ENCODE measurements around the gene CCDC12. TPM values are rescaled to one million over a fixed set of nuclear protein-coding genes. Genes with fewer than 3 reads are reported as not detected.

The CCDC12 gene
- total RNA-seq, 1 donor from 2014 or later: 41.4 TPM

DNA sequence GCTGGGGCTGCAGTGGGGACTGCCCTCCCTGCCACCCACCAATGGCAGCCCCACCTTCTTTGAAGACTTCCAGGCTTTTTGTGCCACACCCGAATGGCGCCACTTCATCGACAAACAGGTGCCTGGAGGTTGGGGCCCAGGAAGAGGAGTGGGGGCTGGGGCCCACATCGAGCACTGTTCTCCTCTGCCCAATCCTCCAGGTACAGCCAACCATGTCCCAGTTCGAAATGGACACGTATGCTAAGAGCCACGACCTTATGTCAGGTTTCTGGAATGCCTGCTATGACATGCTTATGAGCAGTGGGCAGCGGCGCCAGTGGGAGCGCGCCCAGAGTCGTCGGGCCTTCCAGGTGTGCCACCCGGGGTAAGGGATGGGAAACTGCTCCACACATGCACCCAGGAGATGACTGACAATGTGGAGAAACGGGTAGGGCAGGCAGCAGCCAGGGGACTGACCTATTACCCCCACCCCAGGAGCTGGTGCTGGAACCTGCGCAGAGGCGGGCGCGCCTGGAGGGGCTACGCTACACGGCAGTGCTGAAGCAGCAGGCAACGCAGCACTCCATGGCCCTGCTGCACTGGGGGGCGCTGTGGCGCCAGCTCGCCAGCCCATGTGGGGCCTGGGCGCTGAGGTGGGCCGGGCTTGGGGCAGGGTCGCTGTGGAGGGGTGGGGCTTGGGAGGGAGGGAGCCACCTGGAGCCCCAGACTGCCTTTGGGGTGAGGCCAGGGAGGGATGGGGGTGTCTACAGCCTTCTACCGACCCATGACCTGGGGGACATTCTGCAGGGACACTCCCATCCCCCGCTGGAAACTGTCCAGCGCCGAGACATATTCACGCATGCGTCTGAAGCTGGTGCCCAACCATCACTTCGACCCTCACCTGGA, 25.9 kb upstream of the CCDC12 start:
- Mint-ChIP-seq H3K27me3 (ENCODE audit: unreplicated experiment) (peaks cover 3% of the 10 kb centered on the region), H3K36me3 (ENCODE audit: unreplicated experiment) (no peaks in the 10 kb centered on the region), H3K9me3 (ENCODE audit: unreplicated experiment) (peaks cover 2% of the 10 kb centered on the region), H3K27ac (ENCODE audit: unreplicated experiment) (no peak overlapping the region), H3K4me1 (ENCODE audit: low read depth, unreplicated experiment) (peaks cover 6% of the 10 kb centered on the region), H3K4me3 (ENCODE audit: unreplicated experiment) (no peak overlapping the region)
- TF ChIP-seq, protein P1, sequence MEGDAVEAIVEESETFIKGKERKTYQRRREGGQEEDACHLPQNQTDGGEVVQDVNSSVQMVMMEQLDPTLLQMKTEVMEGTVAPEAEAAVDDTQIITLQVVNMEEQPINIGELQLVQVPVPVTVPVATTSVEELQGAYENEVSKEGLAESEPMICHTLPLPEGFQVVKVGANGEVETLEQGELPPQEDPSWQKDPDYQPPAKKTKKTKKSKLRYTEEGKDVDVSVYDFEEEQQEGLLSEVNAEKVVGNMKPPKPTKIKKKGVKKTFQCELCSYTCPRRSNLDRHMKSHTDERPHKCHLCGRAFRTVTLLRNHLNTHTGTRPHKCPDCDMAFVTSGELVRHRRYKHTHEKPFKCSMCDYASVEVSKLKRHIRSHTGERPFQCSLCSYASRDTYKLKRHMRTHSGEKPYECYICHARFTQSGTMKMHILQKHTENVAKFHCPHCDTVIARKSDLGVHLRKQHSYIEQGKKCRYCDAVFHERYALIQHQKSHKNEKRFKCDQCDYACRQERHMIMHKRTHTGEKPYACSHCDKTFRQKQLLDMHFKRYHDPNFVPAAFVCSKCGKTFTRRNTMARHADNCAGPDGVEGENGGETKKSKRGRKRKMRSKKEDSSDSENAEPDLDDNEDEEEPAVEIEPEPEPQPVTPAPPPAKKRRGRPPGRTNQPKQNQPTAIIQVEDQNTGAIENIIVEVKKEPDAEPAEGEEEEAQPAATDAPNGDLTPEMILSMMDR (IDR thresholded peaks at IDR 0.05; ENCODE audit: partially characterized antibody, unreplicated experiment): no peak
- DNase-seq: no peak

DNA sequence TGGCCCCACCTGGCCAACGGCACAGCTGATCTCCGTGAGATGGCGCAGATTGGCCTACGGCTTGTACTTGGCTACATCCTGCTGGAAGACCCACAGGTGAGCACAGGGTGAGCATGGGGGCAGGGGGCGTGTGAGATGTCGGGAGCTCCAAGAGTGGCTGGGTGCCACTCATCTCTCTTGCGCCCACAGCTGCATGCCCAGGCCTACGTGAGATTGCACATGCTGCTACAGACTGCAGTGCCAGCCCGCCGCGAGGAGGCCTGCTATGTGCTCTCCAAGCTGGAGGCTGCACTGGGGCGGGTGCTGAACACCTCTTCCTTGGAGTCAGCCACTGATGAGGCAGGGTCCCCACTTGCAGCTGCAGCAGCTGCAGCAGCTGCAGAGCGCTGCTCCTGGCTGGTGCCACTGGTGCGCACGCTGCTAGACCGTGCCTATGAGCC, 25.2 kb upstream of the CCDC12 start:
- peaks cover 2% of the 10 kb centered on the region for H3K9me3 Mint-ChIP-seq (ENCODE audit: unreplicated experiment)
- H3K36me3 Mint-ChIP-seq (ENCODE audit: unreplicated experiment): no peaks in the 10 kb centered on the region
- H3K4me1 Mint-ChIP-seq (ENCODE audit: low read depth, unreplicated experiment): peaks cover 6% of the 10 kb centered on the region
- H3K27ac Mint-ChIP-seq (ENCODE audit: unreplicated experiment): no peak overlapping the region
- H3K27me3 Mint-ChIP-seq (ENCODE audit: unreplicated experiment): peaks cover 5% of the 10 kb centered on the region
- TF ChIP-seq, protein P1 (IDR thresholded peaks at IDR 0.05; ENCODE audit: partially characterized antibody, unreplicated experiment): no peak
- peak; percentile 7 for DNase-seq
- H3K4me3 Mint-ChIP-seq (ENCODE audit: unreplicated experiment): no peak overlapping the region

DNA sequence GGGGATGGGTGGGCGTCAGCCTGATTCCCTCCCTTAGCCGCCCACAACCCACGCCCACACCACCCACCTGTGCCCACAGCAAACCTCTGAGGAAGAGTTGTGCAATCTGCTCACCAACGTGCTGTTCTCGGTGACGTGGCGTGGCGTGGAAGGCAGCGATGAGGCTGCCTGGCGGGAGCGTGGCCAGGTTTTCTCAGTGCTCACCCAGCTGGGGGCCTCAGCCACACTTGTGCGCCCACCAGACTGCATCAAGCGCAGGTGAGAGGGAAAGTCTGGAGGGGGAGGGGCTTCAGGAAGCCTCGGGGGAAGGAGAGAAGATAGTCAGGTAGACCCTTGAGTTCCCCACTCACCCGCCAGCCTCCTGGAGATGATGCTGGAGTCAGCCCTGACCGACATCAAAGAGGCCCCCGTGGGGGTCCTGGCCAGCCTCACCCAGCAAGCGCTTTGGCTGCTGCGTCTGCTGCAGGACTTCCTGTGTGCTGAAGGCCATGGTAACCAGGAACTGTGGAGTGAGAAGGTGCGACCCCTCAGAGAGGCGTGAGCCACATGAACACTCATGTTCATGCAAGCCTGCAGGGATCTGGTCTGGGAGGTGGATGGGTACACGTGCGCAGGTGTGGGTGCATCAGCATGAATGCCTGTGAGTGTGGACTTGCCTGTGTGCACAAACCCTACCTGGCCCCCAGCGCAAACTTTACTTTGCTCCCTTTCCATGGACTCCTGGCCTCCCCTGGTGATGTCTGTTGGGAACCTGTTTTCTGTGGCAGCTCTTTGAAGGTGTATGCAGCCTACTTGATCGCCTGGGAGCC, 24.6 kb upstream of the CCDC12 start:
- Mint-ChIP-seq H3K4me3 (ENCODE audit: unreplicated experiment) (no peak overlapping the region), H3K4me1 (ENCODE audit: low read depth, unreplicated experiment) (peaks cover 6% of the 10 kb centered on the region), H3K9me3 (ENCODE audit: unreplicated experiment) (peaks cover 2% of the 10 kb centered on the region), H3K27ac (ENCODE audit: unreplicated experiment) (no peak overlapping the region), H3K36me3 (ENCODE audit: unreplicated experiment) (no peaks in the 10 kb centered on the region), H3K27me3 (ENCODE audit: unreplicated experiment) (peaks cover 5% of the 10 kb centered on the region)
- peak; percentile 10 for DNase-seq
- TF ChIP-seq, protein P1 (IDR thresholded peaks at IDR 0.05; ENCODE audit: partially characterized antibody, unreplicated experiment): no peak

DNA sequence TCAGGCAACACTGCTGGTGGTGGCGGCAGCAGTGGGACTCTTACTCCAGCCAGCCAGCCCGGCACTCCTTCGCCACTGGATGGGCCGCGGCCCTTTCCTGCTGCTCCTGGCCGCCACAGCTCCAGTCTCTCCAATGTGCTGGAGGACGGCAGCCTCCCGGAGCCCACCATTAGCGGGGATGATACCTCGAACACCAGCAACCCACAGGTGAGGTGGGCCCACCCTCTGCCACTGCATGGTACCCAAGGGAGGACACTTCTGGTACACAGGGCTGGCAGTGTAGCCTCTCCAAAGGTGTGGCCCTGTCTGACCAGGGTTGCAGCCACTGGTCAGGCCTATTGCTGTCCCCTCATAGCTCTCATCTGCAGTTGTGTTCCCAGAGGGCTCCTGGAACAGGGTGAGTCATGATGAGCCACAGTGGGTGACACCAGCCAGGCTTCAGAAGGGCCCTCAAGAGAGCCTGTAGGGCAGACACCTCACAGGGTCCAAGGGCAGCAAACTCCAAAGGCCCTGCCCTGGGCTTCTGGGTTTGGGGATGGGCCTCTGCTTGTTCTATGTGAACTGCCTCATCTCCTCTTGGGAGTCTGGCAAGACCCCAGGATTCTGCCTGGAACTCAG, 23.8 kb upstream of the CCDC12 start:
- H3K36me3 Mint-ChIP-seq (ENCODE audit: unreplicated experiment): no peaks in the 10 kb centered on the region
- no peak overlapping the region for H3K4me3 Mint-ChIP-seq (ENCODE audit: unreplicated experiment)
- H3K27ac Mint-ChIP-seq (ENCODE audit: unreplicated experiment): no peak overlapping the region
- peaks cover 5% of the 10 kb centered on the region for H3K27me3 Mint-ChIP-seq (ENCODE audit: unreplicated experiment)
- peaks cover 6% of the 10 kb centered on the region for H3K4me1 Mint-ChIP-seq (ENCODE audit: low read depth, unreplicated experiment)
- peaks cover 2% of the 10 kb centered on the region for H3K9me3 Mint-ChIP-seq (ENCODE audit: unreplicated experiment)
- TF ChIP-seq, protein P1 (IDR thresholded peaks at IDR 0.05; ENCODE audit: partially characterized antibody, unreplicated experiment): no peak
- peak; percentile 6 for DNase-seq
